GM18870 (cell line): ENCODE results near the gene AIG1.
A peak's percentile ranks its signal among the peaks of the same experiment; 100 is the strongest.

Experiments used
- ATAC-seq: cut with Tn5 transposase; IDR thresholded peaks from one replicate; pipeline ENCODE4 v1.9.1; 2021; ENCODE audit warnings: moderate library complexity; ENCODE audit not compliant: unreplicated experiment

Gene AIG1

DNA sequence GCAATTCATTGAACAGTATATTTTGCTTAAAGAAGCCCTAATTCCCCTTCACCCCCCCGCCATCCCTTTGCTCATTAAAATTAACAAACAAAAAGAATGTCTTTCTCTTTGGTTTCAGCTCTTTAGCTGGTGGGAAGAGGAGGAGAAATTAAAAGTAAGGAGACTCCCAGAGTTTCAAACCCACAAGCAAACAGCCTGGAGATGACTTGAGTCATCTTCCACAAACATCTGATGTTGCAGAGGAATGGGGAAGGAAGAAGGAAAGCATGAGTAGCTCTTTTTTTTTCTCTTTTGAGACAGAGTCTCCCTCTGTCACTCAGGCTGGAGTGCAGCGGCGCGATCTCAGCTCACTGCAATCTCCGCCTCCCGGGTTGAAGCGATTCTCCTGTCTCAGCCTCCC is 200.2 kb downstream of the AIG1 start:
- ATAC-seq, result no peak

GRCh38 chr6:143261899-143262436 is 201.3 kb downstream of the AIG1 start:
- ATAC-seq, result no peak

- no peak for ATAC-seq
Measured at GRCh38 chr6:143262859-143263258, 202.2 kb downstream of the AIG1 start.

- ATAC-seq, result no peak
Measured at GRCh38 chr6:143264379-143264778, 203.7 kb downstream of the AIG1 start.

DNA sequence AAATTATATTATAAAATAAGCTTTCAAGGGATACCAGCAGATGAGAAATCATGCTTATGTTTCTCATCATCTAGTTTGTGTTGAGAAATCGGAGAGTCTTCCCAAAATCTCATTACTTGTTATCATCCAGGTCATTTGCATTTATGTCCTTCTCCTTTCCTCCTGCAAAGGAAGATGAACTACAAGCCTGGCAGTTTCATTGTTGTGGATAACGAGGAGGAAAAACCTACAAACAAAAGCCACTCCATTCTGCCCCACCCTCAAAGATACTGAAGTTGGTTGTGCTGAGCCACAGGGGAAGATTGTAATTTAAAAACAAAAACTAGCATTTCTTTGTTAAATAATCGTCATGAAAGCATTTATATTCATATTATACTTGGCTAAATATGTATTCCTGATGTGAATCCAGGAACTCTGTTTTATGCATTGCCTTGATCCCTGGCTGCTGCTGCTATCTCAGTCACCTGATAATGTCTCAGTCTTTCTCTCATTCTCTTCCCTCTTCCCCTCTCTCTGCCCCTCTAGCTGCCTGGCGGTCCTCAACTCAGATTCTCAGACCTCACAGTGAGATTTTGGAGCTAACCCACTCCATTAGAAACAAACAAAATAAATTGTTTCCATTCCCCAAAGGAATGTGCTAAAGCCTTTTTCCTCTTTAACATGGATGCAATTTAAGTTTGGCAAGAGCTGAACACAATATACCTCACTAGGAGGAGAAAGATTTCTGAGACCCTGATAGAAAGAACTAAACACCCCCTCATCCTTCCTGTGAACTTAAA is 204.5 kb downstream of the AIG1 start:
- no peak for ATAC-seq

DNA sequence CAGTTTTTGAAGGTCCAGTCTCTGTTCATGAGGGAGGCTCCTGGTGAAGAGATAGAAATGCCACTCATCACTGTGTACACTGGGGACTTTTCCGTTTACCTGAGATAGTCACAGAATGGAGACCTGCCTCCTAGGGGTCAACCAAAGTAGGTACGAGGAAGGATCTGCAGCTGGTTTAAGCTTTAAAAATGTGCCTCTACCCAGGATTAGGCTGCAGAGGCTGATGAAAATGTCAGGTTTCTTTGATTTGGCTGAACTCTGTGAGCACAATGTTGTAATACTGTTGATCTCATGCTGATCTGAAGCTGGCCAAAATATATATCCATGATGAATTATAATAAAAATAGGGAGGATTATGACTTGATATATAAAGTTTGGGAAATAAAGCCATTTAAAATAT is 207.1 kb downstream of the AIG1 start:
- ATAC-seq, result no peak

DNA sequence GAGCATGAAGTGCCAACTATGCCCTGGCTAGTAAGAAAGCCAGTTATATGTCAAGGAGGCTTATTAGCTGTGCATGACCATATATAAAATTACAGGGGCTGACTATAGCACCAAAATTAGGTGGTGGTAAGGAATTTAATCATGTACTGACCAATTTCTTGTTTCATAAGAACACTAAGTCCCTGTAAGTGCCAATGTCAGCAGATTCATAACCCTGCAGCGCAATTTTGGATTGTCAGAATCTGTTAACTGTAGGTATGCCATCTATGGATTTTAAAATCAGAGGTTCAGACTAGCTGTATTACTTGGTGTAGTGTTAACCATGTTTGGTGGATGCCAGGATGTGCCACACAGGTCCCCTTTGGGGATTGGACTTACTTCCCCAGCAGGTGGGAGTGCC is 207.8 kb downstream of the AIG1 start:
- ATAC-seq, result no peak

- ATAC-seq, result no peak
Measured at GRCh38 chr6:143270026-143270425, 209.3 kb downstream of the AIG1 start.

- no peak for ATAC-seq
Measured at GRCh38 chr6:143271024-143271423, 210.3 kb downstream of the AIG1 start.

GRCh38 chr6:143276436-143276835 is 215.7 kb downstream of the AIG1 start:
- peak; percentile 98 for ATAC-seq

- no peak for ATAC-seq
Measured at GRCh38 chr6:143279385-143279784, 218.7 kb downstream of the AIG1 start.

DNA sequence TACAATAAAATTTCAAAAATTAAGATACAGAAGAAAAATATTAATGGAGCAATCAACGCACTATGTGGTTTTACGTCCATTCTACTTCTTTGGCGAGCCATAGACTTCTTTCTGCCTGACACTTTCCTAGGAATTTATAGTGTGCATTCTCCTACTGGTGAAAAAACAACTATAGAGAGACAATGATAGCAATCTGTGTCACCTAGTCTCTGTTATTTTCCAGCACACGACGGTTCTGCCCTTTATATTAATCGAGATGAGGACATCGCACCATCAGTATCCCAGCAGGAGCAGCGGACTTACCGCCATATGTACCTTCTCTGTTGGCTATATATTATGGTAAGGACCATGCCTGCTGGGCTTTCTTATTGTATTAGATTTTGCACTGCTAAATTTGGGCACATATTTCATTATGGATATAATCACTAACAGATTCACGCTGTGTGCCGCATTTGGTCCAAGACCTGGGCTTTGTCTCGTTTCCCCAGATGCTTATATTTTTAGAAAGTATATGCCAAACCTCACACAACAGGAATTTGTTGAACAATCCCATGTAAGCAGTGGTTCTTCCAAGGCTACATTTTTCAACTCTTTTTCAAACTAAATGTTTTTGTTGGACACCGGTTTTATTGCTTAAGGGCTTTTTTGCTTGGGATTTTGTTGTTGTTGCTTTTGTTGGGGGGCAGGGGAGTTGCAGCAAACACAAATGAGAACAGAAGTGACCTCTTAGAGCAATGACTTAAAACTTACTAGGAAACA is 223.4 kb downstream of the AIG1 start:
- ATAC-seq, result no peak

DNA sequence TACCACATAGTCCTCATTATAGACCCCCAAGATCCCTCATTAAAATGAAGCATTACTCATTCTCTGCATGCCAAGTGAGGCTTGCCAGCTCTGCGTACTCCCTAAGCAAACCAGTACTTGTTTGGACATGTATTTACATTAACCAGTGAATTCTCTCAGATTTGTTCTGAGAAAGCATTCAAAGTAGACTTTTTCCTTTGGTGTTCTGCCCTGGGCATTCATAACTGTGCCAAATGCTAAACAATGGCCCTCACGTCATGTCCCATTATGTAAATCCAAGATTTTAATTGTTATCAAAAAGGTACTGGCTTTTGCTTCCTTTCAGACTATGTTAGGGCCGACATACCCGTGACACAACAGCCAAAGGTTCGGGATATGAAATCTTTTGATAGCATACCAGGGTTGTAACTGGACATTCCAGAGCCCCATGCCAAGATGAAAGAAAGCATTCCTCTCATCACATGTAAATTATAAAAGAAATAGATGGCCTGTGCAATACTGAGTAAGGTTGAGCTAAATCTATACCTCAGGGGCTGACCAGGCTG is 225.6 kb downstream of the AIG1 start:
- no peak for ATAC-seq

- ATAC-seq, result no peak
Measured at GRCh38 chr6:143288923-143289322, 228.2 kb downstream of the AIG1 start.

DNA sequence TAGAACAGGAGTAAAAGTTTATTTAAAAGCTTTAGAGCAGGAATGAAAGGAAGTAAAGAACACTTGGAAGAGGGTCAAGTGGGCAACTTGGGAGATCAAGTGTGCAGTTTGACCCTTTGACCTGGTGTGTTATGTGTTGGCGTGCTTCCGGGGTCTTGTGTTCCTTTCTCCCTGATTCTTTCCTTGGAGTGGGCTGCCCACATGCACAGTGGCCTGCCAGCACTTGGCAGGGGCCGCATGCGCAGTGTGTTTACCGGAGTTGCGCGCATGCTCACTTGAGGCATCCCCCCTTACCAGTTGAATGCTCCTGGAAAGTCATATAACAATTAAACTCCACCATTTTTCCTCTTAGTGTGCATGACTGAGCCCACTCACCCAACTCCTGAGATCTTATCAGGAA is 229.5 kb downstream of the AIG1 start:
- ATAC-seq, result no peak

DNA sequence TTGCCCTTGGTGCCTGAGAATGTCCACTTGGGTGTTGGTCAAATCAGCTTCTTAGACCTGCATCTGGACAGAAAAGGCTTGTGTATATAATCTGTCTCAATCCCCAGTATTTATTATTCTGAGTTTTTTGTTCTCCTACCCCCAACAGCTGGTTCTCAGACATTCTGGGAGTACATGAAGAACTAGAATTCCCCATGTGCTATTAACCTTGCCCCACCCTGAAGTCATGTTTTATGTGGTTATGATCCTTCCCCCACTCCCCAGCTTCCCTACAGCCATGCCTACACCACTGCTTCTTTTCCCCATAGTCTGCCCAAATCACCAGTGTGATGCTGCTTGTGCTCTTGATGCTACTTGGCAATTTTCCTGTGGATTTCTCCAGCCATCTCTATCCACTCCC is 232.8 kb downstream of the AIG1 start:
- no peak for ATAC-seq

- no peak for ATAC-seq
Measured at GRCh38 chr6:143294265-143294860, 233.7 kb downstream of the AIG1 start.

- no peak for ATAC-seq
Measured at GRCh38 chr6:143295932-143296331, 235.2 kb downstream of the AIG1 start.

DNA sequence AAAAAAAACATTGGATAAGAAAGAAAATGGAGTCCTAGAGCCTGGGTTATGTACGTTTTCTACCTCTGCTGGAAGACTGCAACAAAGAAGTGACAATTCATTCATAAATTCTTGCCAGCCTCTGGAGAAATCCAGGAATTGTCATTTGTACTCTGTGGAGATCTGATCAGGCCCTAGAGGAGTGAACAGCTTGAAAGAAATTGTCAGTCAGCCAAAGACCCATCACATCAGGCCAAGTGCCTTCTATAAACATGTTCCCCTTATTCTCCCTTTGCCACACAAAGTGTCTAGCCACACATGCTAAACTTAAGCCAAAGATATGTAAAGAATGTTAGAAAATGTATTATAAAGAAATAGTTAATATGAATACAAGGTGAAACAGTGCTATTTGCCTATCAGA is 237.4 kb downstream of the AIG1 start:
- no peak for ATAC-seq

DNA sequence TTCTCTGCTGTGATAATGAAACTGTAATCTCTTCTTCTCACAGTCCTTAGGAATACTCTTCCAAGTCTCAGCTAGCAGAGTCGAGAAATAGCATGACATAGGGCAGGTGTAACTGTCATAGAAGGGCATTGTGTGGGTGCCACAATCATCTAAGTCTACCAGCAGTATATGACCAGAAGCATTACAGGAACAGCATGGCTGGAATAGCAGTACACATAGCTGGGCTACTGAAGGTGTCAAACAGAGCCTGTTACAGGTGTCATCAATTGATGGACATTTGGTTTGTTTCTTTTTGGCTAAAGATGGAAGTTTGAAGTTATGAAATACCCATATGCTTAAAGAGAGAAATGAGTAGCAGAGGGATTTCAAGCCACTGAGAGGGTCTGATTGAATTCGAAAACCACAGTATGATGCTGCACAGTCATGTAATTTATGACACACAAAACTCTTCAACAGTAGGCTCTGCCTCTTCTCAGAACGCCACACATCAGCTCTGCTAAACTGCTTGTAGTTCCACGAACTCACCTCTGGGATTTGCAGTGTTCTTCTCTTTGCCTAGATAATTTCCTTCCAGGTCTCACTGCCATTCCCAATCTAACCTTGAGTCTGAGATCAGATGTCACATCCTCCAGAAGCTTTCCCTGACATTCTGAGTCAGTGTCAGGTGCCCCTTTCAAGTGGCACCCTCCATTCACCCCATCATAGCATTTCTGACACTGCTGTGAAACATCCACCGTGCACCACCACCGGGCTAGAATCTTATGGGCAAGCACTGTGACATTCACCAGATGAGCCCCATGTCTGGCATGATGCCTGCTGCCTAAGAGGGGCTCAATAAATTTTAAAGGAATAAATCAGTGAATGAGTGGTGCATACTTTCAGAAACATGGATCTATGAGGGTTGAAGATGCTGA is 238.8 kb downstream of the AIG1 start:
- ATAC-seq, result no peak
